HG03108 (cell line): ENCODE measurements around the gene CFAP141.
A peak's percentile ranks its signal among the peaks of the same experiment; 100 is the strongest.
"Not testable (repeated sequence)": the region's sequence is repeated elsewhere in the genome, so short reads cannot be mapped to it uniquely, and the experiment has no call there.

Experiments
- ATAC-seq: cut with Tn5 transposase; IDR thresholded peaks from one replicate; pipeline ENCODE4 v1.9.1; 2021; ENCODE audit warnings: moderate library complexity; ENCODE audit not compliant: unreplicated experiment

The CFAP141 gene

GRCh38 chr1:154208677-154209388 lies 2.7 kb upstream of the CFAP141 start:
- no peak for ATAC-seq

GRCh38 chr1:154207262-154207661 lies 1.1 kb upstream of the CFAP141 start:
- no peak for ATAC-seq

GRCh38 chr1:154205778-154206177 lies 355 bp downstream of the CFAP141 start:
- not testable (repeated sequence) for ATAC-seq

- ATAC-seq: no peak
Measured at GRCh38 chr1:154199563-154199879, 6.6 kb downstream of the CFAP141 start.

- no peak for ATAC-seq
Measured at GRCh38 chr1:154198756-154199562, 7.2 kb downstream of the CFAP141 start.

GRCh38 chr1:154193821-154194220 lies 12.3 kb downstream of the CFAP141 start:
- ATAC-seq: no peak

- no peak for ATAC-seq
Measured at GRCh38 chr1:154192476-154192875, 13.7 kb downstream of the CFAP141 start.

GRCh38 chr1:154191990-154192461 lies 14.1 kb downstream of the CFAP141 start, which contains the start of gene TPM3:
Gene TPM3, minus strand, starts transcription at chr1:154192100. Its CDS starts 82 bp downstream, at chr1:154192018.
- ATAC-seq: no peak

GRCh38 chr1:154190550-154190949 lies 15.6 kb downstream of the CFAP141 start:
- ATAC-seq: no peak

GRCh38 chr1:154186852-154187501 lies 19.2 kb downstream of the CFAP141 start:
- ATAC-seq: no peak

GRCh38 chr1:154186177-154186576 lies 20.0 kb downstream of the CFAP141 start:
- no peak for ATAC-seq

- peak; percentile 68 for ATAC-seq
Measured at GRCh38 chr1:154183046-154183915, 22.9 kb downstream of the CFAP141 start.

- ATAC-seq: peak; percentile 50
Measured at GRCh38 chr1:154182344-154183045, 23.6 kb downstream of the CFAP141 start.

- ATAC-seq: no peak
Measured at GRCh38 chr1:154181944-154182343, 24.2 kb downstream of the CFAP141 start.

- ATAC-seq: no peak
Measured at GRCh38 chr1:154179946-154180687, 26.0 kb downstream of the CFAP141 start.

- no peak for ATAC-seq
Measured at GRCh38 chr1:154178911-154179811, 27.0 kb downstream of the CFAP141 start.

GRCh38 chr1:154178013-154178412 lies 28.1 kb downstream of the CFAP141 start:
- no peak for ATAC-seq

GRCh38 chr1:154176337-154176736 lies 29.8 kb downstream of the CFAP141 start:
- no peak for ATAC-seq
